NCI-H82 treated with DMSO at 0.1 percent for 48 hours (cell line): Measurements from ENCODE around the gene ATP11A.

Experiments used
- DNase-seq: peaks from one replicate; lab custom pipeline; 2025; ENCODE audit not compliant: unreplicated experiment; lab: John Stamatoyannopoulos, UW

ATP11A gene

GRCh38 chr13:112888238-112889111 is 198.6 kb downstream of the ATP11A start:
- DNase-seq = no peak

DNA sequence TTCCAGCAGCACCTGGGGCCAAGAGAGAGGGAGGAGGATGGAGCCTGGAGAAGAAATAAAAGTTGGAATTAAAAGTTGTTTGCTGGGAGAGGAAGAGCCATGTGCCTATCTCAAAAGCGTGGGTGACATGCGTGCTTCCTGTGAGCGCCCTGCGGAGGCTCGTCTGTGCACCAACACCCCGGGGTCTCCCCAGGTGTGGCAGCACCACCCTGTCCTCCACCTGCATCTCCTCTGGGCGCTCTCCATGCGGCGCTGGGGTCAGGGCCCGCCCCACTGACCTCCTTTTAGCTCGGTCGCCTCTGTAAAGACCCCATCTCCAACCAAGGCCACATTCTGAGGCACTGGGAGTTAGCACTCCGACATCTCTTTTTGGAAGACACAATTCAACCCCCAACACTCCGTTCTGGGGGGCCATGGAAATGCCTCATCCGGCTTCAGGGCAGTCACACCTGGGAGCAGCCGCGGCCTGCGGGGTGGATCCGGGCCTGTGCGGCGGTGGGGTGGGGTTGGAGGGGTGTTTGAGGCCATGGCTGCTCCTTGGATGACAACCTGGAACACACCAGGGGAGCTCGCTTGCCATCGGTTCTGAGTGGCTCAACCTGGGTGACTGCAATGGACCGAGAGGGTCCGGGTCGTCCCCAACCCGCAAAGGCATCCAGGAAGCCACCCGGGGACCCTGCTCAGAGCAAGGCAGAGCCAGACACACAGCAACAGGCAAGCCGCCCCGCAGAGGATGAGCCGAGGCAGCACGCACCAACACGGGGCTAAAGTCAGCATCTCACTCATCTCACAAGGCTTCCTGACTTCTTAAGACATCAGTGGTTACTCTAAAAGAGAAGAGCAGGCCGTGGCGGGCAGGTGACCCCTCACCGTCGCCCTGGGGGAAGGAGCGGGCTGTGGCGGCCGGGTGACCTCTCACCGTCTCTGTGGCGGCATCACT is 199.8 kb downstream of the ATP11A start:
- no peak for DNase-seq

DNA sequence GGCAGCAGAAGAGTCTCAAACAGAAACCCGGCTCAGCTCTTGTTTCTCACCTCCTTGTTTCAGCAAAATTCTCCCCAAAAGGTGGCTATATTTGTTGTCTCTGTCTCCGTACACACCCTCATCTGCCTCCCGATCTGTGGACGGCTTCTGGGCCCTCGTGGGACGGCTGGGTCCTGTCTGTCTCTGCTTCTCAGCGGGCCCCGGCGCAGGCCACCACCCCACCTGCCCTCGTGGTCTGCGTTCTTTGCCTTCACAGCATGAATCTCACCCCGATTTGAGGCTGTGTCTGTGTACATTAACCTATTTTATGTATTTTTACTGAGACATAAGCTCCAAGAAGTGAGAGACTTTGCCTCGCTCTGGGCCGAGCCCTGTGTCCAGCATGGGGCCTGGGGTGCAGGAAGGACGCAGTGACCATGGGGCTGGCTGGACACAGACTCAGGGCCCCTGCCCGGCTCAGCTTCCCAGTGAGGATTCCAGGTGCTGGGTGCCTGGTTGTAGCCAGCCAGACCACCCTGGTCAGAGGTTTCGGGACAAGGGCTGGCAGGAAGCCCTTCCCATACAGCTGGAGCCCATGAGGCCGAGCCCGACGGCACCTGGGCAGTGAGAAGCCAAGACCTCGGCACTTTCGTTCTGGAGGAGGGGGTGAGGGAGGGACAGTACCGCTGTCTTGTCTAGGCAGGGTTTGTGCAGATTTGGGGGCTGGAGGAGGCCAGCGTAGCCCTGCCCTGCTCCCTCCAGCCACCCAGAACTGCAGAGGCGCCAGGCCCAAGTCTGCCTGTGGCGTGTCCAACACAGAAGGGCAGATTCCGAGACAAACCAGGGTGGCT is 200.7 kb downstream of the ATP11A start:
- no peak for DNase-seq

DNA sequence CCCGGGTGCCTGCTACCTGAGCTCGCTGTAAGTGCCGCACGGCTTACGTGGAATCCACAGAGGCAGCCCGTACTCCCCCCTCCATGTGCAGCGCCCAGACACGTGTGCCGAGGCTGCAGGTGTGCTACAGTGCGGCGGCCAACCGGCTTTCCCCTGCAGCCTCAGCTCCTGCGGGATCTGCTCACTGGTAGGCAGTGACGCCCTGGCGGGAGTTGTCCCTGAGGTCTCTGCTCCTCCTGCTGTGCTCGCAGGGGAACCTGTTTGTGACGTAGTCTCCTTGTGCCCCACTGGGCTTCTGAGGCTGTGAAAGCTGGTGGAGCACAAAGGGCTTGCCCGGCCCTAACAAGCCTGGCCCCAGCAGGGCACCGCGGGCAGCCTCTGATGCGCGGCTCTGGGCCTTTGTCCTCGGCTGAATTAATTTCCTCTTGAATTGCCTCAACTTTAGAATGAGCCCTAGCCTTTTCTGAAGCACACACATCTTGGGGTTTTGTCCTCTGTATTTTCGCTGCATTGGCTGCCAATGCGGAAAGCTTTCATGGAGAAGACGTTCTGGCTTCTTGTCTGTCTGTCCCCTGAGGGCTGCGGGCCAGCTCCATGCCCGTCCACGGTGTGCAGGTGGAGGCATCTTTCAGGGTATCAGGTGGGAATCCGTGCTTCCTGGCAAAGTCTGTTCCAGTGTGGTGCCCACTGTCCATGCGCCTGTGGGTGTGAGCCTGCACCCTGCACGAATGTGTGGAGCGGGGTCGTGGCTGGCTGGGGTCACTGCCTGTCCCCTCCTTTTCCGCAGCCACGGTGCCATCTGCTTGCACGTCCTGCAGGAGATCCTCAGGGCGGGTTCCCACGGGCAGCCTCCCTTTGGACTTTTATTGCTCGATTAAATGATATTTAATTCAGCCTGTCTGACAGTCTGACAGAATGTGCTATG is 201.9 kb downstream of the ATP11A start:
- no peak for DNase-seq

- no peak for DNase-seq
These were observed 202.8 kb downstream of the ATP11A start for GRCh38 chr13:112892426-112893206.

- no peak for DNase-seq
These were observed 203.3 kb downstream of the ATP11A start for GRCh38 chr13:112893207-112893569.

DNA sequence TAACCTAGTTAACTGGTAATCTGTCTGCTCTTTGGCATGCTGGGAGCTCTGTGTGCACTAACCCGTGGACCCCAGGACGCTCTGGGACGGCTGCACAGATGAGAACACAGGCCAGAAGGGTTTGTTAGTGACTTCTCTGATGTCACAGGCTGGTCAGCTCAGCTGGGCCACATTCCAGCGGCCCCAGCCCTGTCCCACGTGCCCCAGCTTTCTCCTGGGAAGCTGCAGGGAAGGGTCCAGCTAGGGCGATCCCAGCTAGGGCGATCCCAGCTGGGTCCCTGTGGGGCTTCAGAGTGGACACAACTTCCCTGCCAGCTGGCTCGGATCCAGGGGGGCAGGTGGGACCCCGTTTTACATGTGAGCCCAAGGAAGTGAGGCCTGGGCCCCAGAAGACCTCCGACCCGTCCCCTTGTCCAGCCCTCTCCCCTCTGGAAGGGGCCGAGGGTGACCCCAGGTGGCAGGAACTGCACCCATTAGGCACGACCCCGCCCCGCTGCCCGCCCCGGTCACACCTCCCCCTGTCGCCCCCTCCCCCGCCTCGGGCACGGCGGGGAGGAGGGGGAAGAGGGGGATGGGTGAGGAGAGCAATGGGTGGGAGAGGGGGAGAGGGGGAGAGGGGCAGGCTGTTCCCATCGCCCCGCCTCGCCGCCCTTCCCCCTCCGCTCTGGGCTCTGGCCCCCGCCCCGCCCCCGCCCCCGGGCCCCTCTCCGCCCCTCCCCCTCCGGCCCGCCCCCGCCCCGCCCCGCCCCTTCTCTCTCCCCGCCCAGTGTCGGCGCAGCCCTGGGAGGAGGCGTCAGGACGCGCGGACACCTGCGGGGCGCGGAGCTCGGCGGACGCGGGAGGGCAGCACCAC is 204.0 kb downstream of the ATP11A start:
- peak; percentile 22 for DNase-seq

GRCh38 chr13:112894423-112894672 is 204.5 kb downstream of the ATP11A start:
- DNase-seq = no peak

DNA sequence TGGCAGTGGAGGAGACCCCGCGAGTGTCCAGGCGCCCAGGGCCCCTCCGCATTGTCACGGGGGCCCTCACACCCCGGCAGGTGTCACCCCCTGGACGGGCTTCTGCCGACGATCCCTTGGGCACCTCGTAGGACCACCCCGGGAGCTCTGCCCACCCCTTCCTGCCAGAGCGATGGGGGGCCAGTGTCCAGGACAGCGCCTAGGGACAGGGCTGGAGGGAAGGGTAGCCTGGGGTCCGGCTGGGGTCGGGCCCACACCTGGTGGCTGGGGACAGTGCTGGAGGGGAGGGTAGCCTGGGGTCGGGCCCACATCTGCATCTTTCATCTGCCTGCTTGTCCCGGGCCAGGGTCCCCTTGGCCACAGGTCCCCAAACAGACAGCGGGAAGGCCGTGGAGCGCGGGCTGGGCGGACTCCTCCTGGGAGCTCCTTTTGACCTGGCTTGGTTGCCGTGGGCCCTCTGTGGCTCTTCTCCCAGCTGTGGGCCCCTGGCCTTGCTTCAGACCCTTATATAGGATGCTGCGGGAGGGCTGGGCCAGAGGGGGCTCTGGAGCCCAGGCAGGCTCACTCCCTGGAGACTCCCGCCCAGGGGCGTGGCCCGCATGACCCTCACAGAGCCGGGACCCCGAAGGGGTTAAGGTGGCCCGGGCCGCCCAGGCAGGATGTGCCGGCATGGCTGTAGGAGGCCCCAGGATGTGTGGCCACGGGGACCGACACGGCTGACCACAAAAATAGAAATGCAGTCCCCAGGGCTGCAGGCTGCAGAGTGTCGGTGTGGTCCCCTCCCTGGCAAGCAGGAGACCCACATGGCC is 205.0 kb downstream of the ATP11A start:
- no peak for DNase-seq

DNA sequence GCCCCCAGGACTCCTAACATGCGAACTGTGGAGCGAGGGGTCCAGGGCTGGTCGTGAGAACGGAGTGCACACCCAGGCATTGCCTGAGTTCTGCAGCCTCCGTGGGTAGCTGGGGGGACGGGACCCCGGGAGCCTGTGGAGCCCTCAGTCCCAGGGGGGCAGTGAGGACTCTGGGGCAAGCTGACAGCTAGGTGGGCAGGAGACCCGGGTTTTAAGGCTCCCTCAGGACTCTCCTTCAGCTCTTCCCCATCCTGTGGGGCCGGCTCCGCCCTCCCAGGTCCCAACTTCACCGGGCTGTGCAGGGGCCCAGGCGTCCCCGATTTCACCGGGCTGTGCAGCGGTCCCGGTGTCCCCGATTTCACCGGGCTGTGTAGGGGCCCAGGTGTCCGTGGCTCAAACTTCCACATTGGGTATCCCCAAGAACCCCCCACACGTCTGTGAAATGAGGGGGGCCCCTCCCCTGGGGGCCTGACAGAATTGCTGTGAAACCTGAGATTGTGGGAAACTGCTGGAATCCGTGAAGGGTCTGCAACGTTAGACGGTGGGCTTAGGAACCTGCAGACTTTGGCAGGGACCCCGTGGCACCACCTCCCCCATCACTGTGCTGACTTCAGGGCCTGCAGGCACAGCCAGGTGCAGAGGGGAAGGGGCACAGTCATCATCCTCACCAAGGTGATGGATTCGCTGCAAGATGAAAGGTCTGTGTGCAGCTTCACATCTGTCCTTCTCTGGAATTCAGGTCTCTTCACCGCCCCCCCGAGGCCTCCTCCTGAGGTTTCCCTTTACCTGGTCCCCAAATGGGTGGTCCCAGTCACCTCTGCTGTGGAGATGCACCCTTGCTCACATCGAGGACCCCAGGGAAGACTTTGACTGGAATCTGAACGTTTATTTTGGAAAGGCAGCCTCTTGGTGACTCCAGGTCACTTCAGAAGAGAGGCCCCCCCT is 206.0 kb downstream of the ATP11A start:
- DNase-seq = peak; percentile 91

GRCh38 chr13:112896736-112897602 is 207.1 kb downstream of the ATP11A start:
- DNase-seq = no peak

GRCh38 chr13:112897603-112897955 is 207.7 kb downstream of the ATP11A start:
- DNase-seq = no peak

GRCh38 chr13:112897956-112898620 is 208.2 kb downstream of the ATP11A start:
- DNase-seq = no peak

DNA sequence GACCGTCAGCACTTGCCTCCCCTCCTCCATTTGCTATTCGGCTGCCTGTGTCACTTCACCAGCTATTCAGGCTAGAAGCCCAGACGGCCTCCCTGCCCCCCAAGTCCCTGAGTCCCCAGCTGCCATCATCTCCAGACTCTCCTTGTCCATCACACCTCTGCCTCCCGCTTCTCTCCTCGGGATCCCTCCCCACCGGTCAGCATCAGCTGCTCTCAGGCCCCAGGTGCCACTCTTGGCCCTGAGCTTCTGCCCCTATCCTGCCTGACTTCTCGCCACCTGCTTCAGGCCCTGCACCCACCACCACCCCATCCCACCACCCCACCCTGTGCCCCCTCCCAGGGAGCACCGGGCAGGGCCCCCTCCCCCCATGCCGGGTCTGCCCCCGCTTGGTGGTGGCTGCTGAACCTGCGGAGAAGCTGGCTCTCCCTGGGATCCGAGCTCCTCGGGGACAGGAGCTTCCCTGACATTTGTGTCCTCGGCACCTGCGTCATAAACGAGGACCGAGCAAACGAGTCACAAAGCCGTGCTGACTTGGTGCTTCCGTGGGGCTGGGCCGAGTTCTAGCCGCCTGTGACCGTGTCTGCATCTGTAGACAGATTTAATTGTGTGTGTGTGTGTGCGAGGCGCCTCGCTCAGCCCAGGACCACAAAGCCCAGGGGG is 208.9 kb downstream of the ATP11A start:
- no peak for DNase-seq
